Measurements from ENCODE around the gene PCDH9. TPM values are rescaled to one million over a fixed set of nuclear protein-coding genes. Genes with fewer than 3 reads are reported as not detected.

Gene PCDH9
- total RNA-seq, 1 donor from 2014 or later: 33.8 TPM

- Mint-ChIP-seq H3K9me3 (ENCODE audit: unreplicated experiment) (no peaks in the 10 kb centered on the region), H3K4me1 (ENCODE audit: unreplicated experiment) (peaks cover 5% of the 10 kb centered on the region), H3K27me3 (ENCODE audit: unreplicated experiment) (no peaks in the 10 kb centered on the region), H3K27ac (ENCODE audit: unreplicated experiment) (no peak overlapping the region), H3K36me3 (ENCODE audit: unreplicated experiment) (no peaks in the 10 kb centered on the region), H3K4me3 (ENCODE audit: unreplicated experiment) (no peak overlapping the region)
- no peak for TF ChIP-seq CTCF (IDR thresholded peaks at IDR 0.05)
- no peak for DNase-seq (ENCODE audit: extremely low spot score, unreplicated experiment)
Measured at GRCh38 chr13:66826398-66826797, 403.7 kb downstream of the PCDH9 start.

- DNase-seq (ENCODE audit: extremely low spot score, unreplicated experiment): no peak
- H3K36me3 Mint-ChIP-seq (ENCODE audit: unreplicated experiment): no peaks in the 10 kb centered on the region
- TF ChIP-seq CTCF (IDR thresholded peaks at IDR 0.05): no peak
- peaks cover 1% of the 10 kb centered on the region for H3K4me1 Mint-ChIP-seq (ENCODE audit: unreplicated experiment)
- H3K9me3 Mint-ChIP-seq (ENCODE audit: unreplicated experiment): no peaks in the 10 kb centered on the region
- no peaks in the 10 kb centered on the region for H3K27me3 Mint-ChIP-seq (ENCODE audit: unreplicated experiment)
- H3K27ac Mint-ChIP-seq (ENCODE audit: unreplicated experiment): no peak overlapping the region
- H3K4me3 Mint-ChIP-seq (ENCODE audit: unreplicated experiment): no peak overlapping the region
Measured at GRCh38 chr13:66821551-66821950, 408.6 kb downstream of the PCDH9 start.

GRCh38 chr13:66811455-66811854 lies 418.7 kb downstream of the PCDH9 start:
- Mint-ChIP-seq H3K4me3 (ENCODE audit: unreplicated experiment) (no peak overlapping the region), H3K9me3 (ENCODE audit: unreplicated experiment) (no peaks in the 10 kb centered on the region), H3K4me1 (ENCODE audit: unreplicated experiment) (no peaks in the 10 kb centered on the region), H3K27ac (ENCODE audit: unreplicated experiment) (no peak overlapping the region), H3K27me3 (ENCODE audit: unreplicated experiment) (no peaks in the 10 kb centered on the region), H3K36me3 (ENCODE audit: unreplicated experiment) (no peaks in the 10 kb centered on the region)
- TF ChIP-seq CTCF (IDR thresholded peaks at IDR 0.05): no peak
- no peak for DNase-seq (ENCODE audit: extremely low spot score, unreplicated experiment)

- Mint-ChIP-seq H3K36me3 (ENCODE audit: unreplicated experiment) (no peaks in the 10 kb centered on the region), H3K4me3 (ENCODE audit: unreplicated experiment) (no peak overlapping the region), H3K4me1 (ENCODE audit: unreplicated experiment) (no peaks in the 10 kb centered on the region), H3K9me3 (ENCODE audit: unreplicated experiment) (no peaks in the 10 kb centered on the region), H3K27ac (ENCODE audit: unreplicated experiment) (no peak overlapping the region), H3K27me3 (ENCODE audit: unreplicated experiment) (no peaks in the 10 kb centered on the region)
- DNase-seq (ENCODE audit: extremely low spot score, unreplicated experiment): no peak
- TF ChIP-seq CTCF (IDR thresholded peaks at IDR 0.05): no peak
Measured at GRCh38 chr13:66809485-66809884, 420.7 kb downstream of the PCDH9 start.

GRCh38 chr13:66807251-66807650 lies 422.9 kb downstream of the PCDH9 start:
- Mint-ChIP-seq H3K4me3 (ENCODE audit: unreplicated experiment) (no peak overlapping the region), H3K4me1 (ENCODE audit: unreplicated experiment) (no peaks in the 10 kb centered on the region), H3K27me3 (ENCODE audit: unreplicated experiment) (no peaks in the 10 kb centered on the region), H3K36me3 (ENCODE audit: unreplicated experiment) (no peaks in the 10 kb centered on the region), H3K27ac (ENCODE audit: unreplicated experiment) (no peak overlapping the region), H3K9me3 (ENCODE audit: unreplicated experiment) (no peaks in the 10 kb centered on the region)
- DNase-seq (ENCODE audit: extremely low spot score, unreplicated experiment): no peak
- TF ChIP-seq CTCF (IDR thresholded peaks at IDR 0.05): no peak
